K562 (cell line): ENCODE results near the gene KBTBD4. TPM values are rescaled to one million over a fixed set of nuclear protein-coding genes. Genes with fewer than 3 reads are reported as not detected.

Experiments used
- DACH1 ChIP-seq: fragments of 450-650 bp; IDR thresholded peaks from 2 replicates; pipeline ENCODE4 v1.6.1; 2018; ENCODE audit not compliant: partially characterized antibody
- DPF2 ChIP-seq: fragments of 450-650 bp; IDR thresholded peaks from 2 replicates; pipeline ENCODE4 v1.6.1; 2016
- FOS ChIP-seq: IDR thresholded peaks from 3 replicates; pipeline ENCODE4 v1.6.1; 2011; ENCODE audit not compliant: insufficient read length; ENCODE audit errors: extremely low read depth
- FOXK2 ChIP-seq, 2 experiments: fragments of 450-650 bp; IDR thresholded peaks in 1 of 2; conservative IDR thresholded peaks in 1 of 2; 2 replicates each; pipeline ENCODE4 v1.6.1; 2016; ENCODE audit warnings: low read depth in 2 of 2, mild to moderate bottlenecking in 1 of 2
- HDGF ChIP-seq: fragments of 450-650 bp; IDR thresholded peaks from 2 replicates; pipeline ENCODE4 v1.6.1; 2016
- HMGXB4 ChIP-seq: sonication (generic); formaldehyde crosslinking; IDR thresholded peaks from 2 replicates; pipeline ENCODE4 v1.8.1; 2023; ENCODE audit warnings: mild to moderate bottlenecking, missing genetic modification reagents
- LEF1 ChIP-seq: fragments of 450-650 bp; IDR thresholded peaks from 2 replicates; pipeline ENCODE4 v1.6.1; 2016; ENCODE audit warnings: mild to moderate bottlenecking
- MNT ChIP-seq, 2 experiments: fragments of 450-650 bp; conservative IDR thresholded peaks; 2 replicates each; pipeline ENCODE4 v1.6.1; 2017; ENCODE audit warnings: mild to moderate bottlenecking in 2 of 2, moderate library complexity in 2 of 2
- MYC ChIP-seq, 2 experiments: fragments of 250-450 bp in 1 of 2; sonication (Bioruptor Pico) in 1 of 2; IDR thresholded peaks; 2 replicates each; pipeline versions ENCODE4 v1.5.1 to v1.6.1; 2012 to 2021; ENCODE audit warnings: low read depth in 2 of 2, borderline replicate concordance in 1 of 2, improper control_type of control experiment in 1 of 2, low read length in 1 of 2, mild to moderate bottlenecking in 1 of 2, moderate library complexity in 1 of 2
- TOE1 ChIP-seq, 2 experiments: fragments of 450-650 bp in 1 of 2; sonication (generic) in 1 of 2; formaldehyde crosslinking in 1 of 2; IDR thresholded peaks; 2 replicates each; pipeline versions ENCODE4 v1.7.1 to v1.8.0; 2016 to 2022; ENCODE audit warnings: borderline replicate concordance in 2 of 2, mild to moderate bottlenecking in 2 of 2, antibody characterized with exemption in 1 of 2, inconsistent platforms in 1 of 2, low read depth in 1 of 2, missing genetic modification reagents in 1 of 2, moderate library complexity in 1 of 2
- polyA plus RNA-seq, 8 experiments: library from polyadenylated mRNA; depleted of rRNA in 4 of 8; stranded (reverse) in 5 of 8; unstranded in 3 of 8; fragments of >200 nt; fragmentation: Nextera tagmentation in 2 of 8; fragmentation: Illumina TruSeq in 1 of 8; extraction: Ambion mirVana in 2 of 8; extraction: Trizol in 1 of 8; gene quantifications; 2 replicates each; pipeline versions ENCODE4 v1.2.1 to v1.2.3, GENCODE V29; 2011 to 2014; ENCODE audit warnings: inconsistent platforms in 1 of 8, missing spikeins in 1 of 8
- small RNA-seq: library from RNA; depleted of rRNA; stranded (forward); fragments of <200 nt; gene quantifications from one replicate; pipeline ENCODE3, GENCODE V24; 2014
- total RNA-seq, 7 experiments: library from RNA; depleted of rRNA in 6 of 7; stranded (reverse); fragments of >200 nt in 6 of 7; fragmentation: Illumina TruSeq in 2 of 7; extraction: Trizol in 2 of 7; gene quantifications; 2 replicates each; pipeline versions ENCODE4 v1.2.1 to v1.2.3, GENCODE V29; 2011 to 2021; ENCODE audit warnings: low replicate concordance in 1 of 7

The KBTBD4 gene
- total and polyA plus RNA-seq, 9 of the 15 experiments (the other 6 are each of a cell fraction or from before 2014, with no cell fraction given) = 7.0 to 33.9 (median 13.3) TPM

- TF ChIP-seq MNT (conservative IDR thresholded peaks at IDR 0.05) = peak in 1 of 2 experiments; percentile 70; a peak in 2 of 4 replicates
- 0 out of 2 replicates have a peak, but pooled peaks have one; percentile 53 for TF ChIP-seq MYC (IDR thresholded peaks at IDR 0.05; ENCODE audit: low read depth, low read length)
- no peak for TF ChIP-seq MYC (CRISPR knock-in tag; IDR thresholded peaks at IDR 0.05; ENCODE audit: borderline replicate concordance, low read depth)
- no peak for TF ChIP-seq HMGXB4 (CRISPR knock-in tag)
- peak; percentile 29 to 53; a peak in 3 of 4 replicates for TF ChIP-seq FOXK2 (conservative IDR thresholded peaks at IDR 0.05 in 1 of 2, IDR thresholded peaks at IDR 0.05 in 1 of 2; ENCODE audit: low read depth in 2 of 2)
- peak; percentile 65 for TF ChIP-seq DACH1
- 0 out of 2 replicates have a peak, but pooled peaks have one; percentile 45 for TF ChIP-seq HDGF
- peak; percentile 66 for TF ChIP-seq FOS
- TF ChIP-seq TOE1 (IDR thresholded peaks at IDR 0.05; ENCODE audit: borderline replicate concordance) = 0 out of 2 replicates have a peak, but pooled peaks have one; percentile 22
- no peak for TF ChIP-seq TOE1 (CRISPR knock-in tag; IDR thresholded peaks at IDR 0.05; ENCODE audit: borderline replicate concordance, low read depth)
- TF ChIP-seq LEF1 = peak; percentile 63; the same call in 1 of the 2 replicates
- peak; percentile 90 for TF ChIP-seq DPF2
Measured at GRCh38 chr11:47523490-47524225, 55.1 kb downstream of the KBTBD4 start (continued).

Small RNA genes within 50 kb of the gene (small RNA-seq; reads per million reads assigned to genes)
- gene RN7SL652P (not detected), gene RNU5E-10P (not detected)

Other genes starting within 250 kb of the KBTBD4 start
Only the 7 nearest of the 13 such genes appear.
- not detected in 2 replicates for gene RAPSN, start 129.8 kb downstream of the KBTBD4 start, total RNA-seq (2014; rRNA removed)
- gene RAPSN, start 129.8 kb downstream of the KBTBD4 start, total RNA-seq (2014; rRNA removed; fragmentation: Illumina TruSeq; extraction: Trizol) = not detected in 2 replicates
- gene RAPSN, start 129.8 kb downstream of the KBTBD4 start, total RNA-seq (2015; rRNA removed; fragmentation: Illumina TruSeq; extraction: Trizol) = 0.11 TPM in 1 of 2 replicates, not detected in the other
- gene RAPSN, start 129.8 kb downstream of the KBTBD4 start, total RNA-seq (2021) = 0.13 TPM in 1 of 2 replicates, not detected in the other
- 0.06 TPM in 1 of 2 replicates, not detected in the other for gene RAPSN, start 129.8 kb downstream of the KBTBD4 start, polyA plus RNA-seq (2011; rRNA removed)
- gene RAPSN, start 129.8 kb downstream of the KBTBD4 start, polyA plus RNA-seq (2014; fragmentation: Illumina TruSeq; extraction: Trizol) = not detected in 2 replicates
- gene RAPSN, start 129.8 kb downstream of the KBTBD4 start, polyA plus RNA-seq (2014; fragmentation: Nextera tagmentation; extraction: Ambion mirVana) = not detected
- gene RAPSN, start 129.8 kb downstream of the KBTBD4 start, polyA plus RNA-seq (2014; rRNA removed) = not detected in 2 replicates
- gene CELF1, start 25.8 kb downstream of the KBTBD4 start, total RNA-seq (2014; rRNA removed) = 59.2 and 63.9 TPM in 2 replicates
- 77.4 and 79.1 TPM in 2 replicates for gene CELF1, start 25.8 kb downstream of the KBTBD4 start, total RNA-seq (2014; rRNA removed; fragmentation: Illumina TruSeq; extraction: Trizol)
- gene CELF1, start 25.8 kb downstream of the KBTBD4 start, total RNA-seq (2015; rRNA removed; fragmentation: Illumina TruSeq; extraction: Trizol) = 65.1 and 71.4 TPM in 2 replicates
- gene CELF1, start 25.8 kb downstream of the KBTBD4 start, total RNA-seq (2021) = 102 and 111 TPM in 2 replicates
- gene CELF1, start 25.8 kb downstream of the KBTBD4 start, polyA plus RNA-seq (2011; rRNA removed) = 124 and 142 TPM in 2 replicates
- 75.0 and 81.6 TPM in 2 replicates for gene CELF1, start 25.8 kb downstream of the KBTBD4 start, polyA plus RNA-seq (2014; fragmentation: Illumina TruSeq; extraction: Trizol)
- 10 to 100 TPM; 11.3 to 21.6 TPM for gene CELF1, start 25.8 kb downstream of the KBTBD4 start, polyA plus RNA-seq (2014; fragmentation: Nextera tagmentation; extraction: Ambion mirVana)
- 82.8 and 88.9 TPM in 2 replicates for gene CELF1, start 25.8 kb downstream of the KBTBD4 start, polyA plus RNA-seq (2014; rRNA removed)
- 140 and 146 TPM in 2 replicates for gene PTPMT1, start 13.4 kb downstream of the KBTBD4 start, total RNA-seq (2014; rRNA removed)
- gene PTPMT1, start 13.4 kb downstream of the KBTBD4 start, total RNA-seq (2014; rRNA removed; fragmentation: Illumina TruSeq; extraction: Trizol) = 59.3 and 60.4 TPM in 2 replicates
- gene PTPMT1, start 13.4 kb downstream of the KBTBD4 start, total RNA-seq (2015; rRNA removed; fragmentation: Illumina TruSeq; extraction: Trizol) = 61.2 and 65.3 TPM in 2 replicates
- gene PTPMT1, start 13.4 kb downstream of the KBTBD4 start, total RNA-seq (2021) = 67.2 and 83.6 TPM in 2 replicates
- gene PTPMT1, start 13.4 kb downstream of the KBTBD4 start, polyA plus RNA-seq (2011; rRNA removed) = 69.8 and 80.0 TPM in 2 replicates
- 66.6 and 73.1 TPM in 2 replicates for gene PTPMT1, start 13.4 kb downstream of the KBTBD4 start, polyA plus RNA-seq (2014; fragmentation: Illumina TruSeq; extraction: Trizol)
- 10 to 100 TPM; 10.4 to 16.5 TPM for gene PTPMT1, start 13.4 kb downstream of the KBTBD4 start, polyA plus RNA-seq (2014; fragmentation: Nextera tagmentation; extraction: Ambion mirVana)
- 109 and 144 TPM in 2 replicates for gene PTPMT1, start 13.4 kb downstream of the KBTBD4 start, polyA plus RNA-seq (2014; rRNA removed)
- gene NDUFS3, start 104 bp upstream of the KBTBD4 start, total RNA-seq (2014; rRNA removed) = 203 and 207 TPM in 2 replicates
- gene NDUFS3, start 104 bp upstream of the KBTBD4 start, total RNA-seq (2014; rRNA removed; fragmentation: Illumina TruSeq; extraction: Trizol) = 191 and 192 TPM in 2 replicates
- gene NDUFS3, start 104 bp upstream of the KBTBD4 start, total RNA-seq (2015; rRNA removed; fragmentation: Illumina TruSeq; extraction: Trizol) = 190 and 191 TPM in 2 replicates
- 229 and 238 TPM in 2 replicates for gene NDUFS3, start 104 bp upstream of the KBTBD4 start, total RNA-seq (2021)
- gene NDUFS3, start 104 bp upstream of the KBTBD4 start, polyA plus RNA-seq (2011; rRNA removed) = 302 and 343 TPM in 2 replicates
- 194 and 197 TPM in 2 replicates for gene NDUFS3, start 104 bp upstream of the KBTBD4 start, polyA plus RNA-seq (2014; fragmentation: Illumina TruSeq; extraction: Trizol)
- 10 to 100 TPM; 38.7 to 82.3 TPM for gene NDUFS3, start 104 bp upstream of the KBTBD4 start, polyA plus RNA-seq (2014; fragmentation: Nextera tagmentation; extraction: Ambion mirVana)
- gene NDUFS3, start 104 bp upstream of the KBTBD4 start, polyA plus RNA-seq (2014; rRNA removed) = 341 and 353 TPM in 2 replicates
- gene FAM180B, start 7.7 kb upstream of the KBTBD4 start, total RNA-seq (2014; rRNA removed) = 0.14 TPM in 1 of 2 replicates, not detected in the other
- not detected in 2 replicates for gene FAM180B, start 7.7 kb upstream of the KBTBD4 start, total RNA-seq (2014; rRNA removed; fragmentation: Illumina TruSeq; extraction: Trizol)
- gene FAM180B, start 7.7 kb upstream of the KBTBD4 start, total RNA-seq (2015; rRNA removed; fragmentation: Illumina TruSeq; extraction: Trizol) = not detected in 2 replicates
- gene FAM180B, start 7.7 kb upstream of the KBTBD4 start, total RNA-seq (2021) = not detected in 2 replicates
- gene FAM180B, start 7.7 kb upstream of the KBTBD4 start, polyA plus RNA-seq (2011; rRNA removed) = not detected in 2 replicates
- not detected in 2 replicates for gene FAM180B, start 7.7 kb upstream of the KBTBD4 start, polyA plus RNA-seq (2014; fragmentation: Illumina TruSeq; extraction: Trizol)
- not detected for gene FAM180B, start 7.7 kb upstream of the KBTBD4 start, polyA plus RNA-seq (2014; fragmentation: Nextera tagmentation; extraction: Ambion mirVana)
- 0.05 TPM in 1 of 2 replicates, not detected in the other for gene FAM180B, start 7.7 kb upstream of the KBTBD4 start, polyA plus RNA-seq (2014; rRNA removed)
- gene C1QTNF4, start 15.4 kb upstream of the KBTBD4 start, total RNA-seq (2014; rRNA removed) = not detected in 2 replicates
- not detected in 2 replicates for gene C1QTNF4, start 15.4 kb upstream of the KBTBD4 start, total RNA-seq (2014; rRNA removed; fragmentation: Illumina TruSeq; extraction: Trizol)
- gene C1QTNF4, start 15.4 kb upstream of the KBTBD4 start, total RNA-seq (2015; rRNA removed; fragmentation: Illumina TruSeq; extraction: Trizol) = not detected in 2 replicates
- not detected in 2 replicates for gene C1QTNF4, start 15.4 kb upstream of the KBTBD4 start, total RNA-seq (2021)
- gene C1QTNF4, start 15.4 kb upstream of the KBTBD4 start, polyA plus RNA-seq (2011; rRNA removed) = not detected in 2 replicates
- not detected in 2 replicates for gene C1QTNF4, start 15.4 kb upstream of the KBTBD4 start, polyA plus RNA-seq (2014; fragmentation: Illumina TruSeq; extraction: Trizol)
- gene C1QTNF4, start 15.4 kb upstream of the KBTBD4 start, polyA plus RNA-seq (2014; fragmentation: Nextera tagmentation; extraction: Ambion mirVana) = not detected
- gene C1QTNF4, start 15.4 kb upstream of the KBTBD4 start, polyA plus RNA-seq (2014; rRNA removed) = not detected in 2 replicates
- 95.4 and 124 TPM in 2 replicates for gene MTCH2, start 63.6 kb upstream of the KBTBD4 start, total RNA-seq (2014; rRNA removed)
- gene MTCH2, start 63.6 kb upstream of the KBTBD4 start, total RNA-seq (2014; rRNA removed; fragmentation: Illumina TruSeq; extraction: Trizol) = 245 and 293 TPM in 2 replicates
- gene MTCH2, start 63.6 kb upstream of the KBTBD4 start, total RNA-seq (2015; rRNA removed; fragmentation: Illumina TruSeq; extraction: Trizol) = 154 and 162 TPM in 2 replicates
- gene MTCH2, start 63.6 kb upstream of the KBTBD4 start, total RNA-seq (2021) = 266 and 273 TPM in 2 replicates
- 125 and 198 TPM in 2 replicates for gene MTCH2, start 63.6 kb upstream of the KBTBD4 start, polyA plus RNA-seq (2011; rRNA removed)
- 194 and 219 TPM in 2 replicates for gene MTCH2, start 63.6 kb upstream of the KBTBD4 start, polyA plus RNA-seq (2014; fragmentation: Illumina TruSeq; extraction: Trizol)
- 100 to 1,000 TPM; 607 to 620 TPM for gene MTCH2, start 63.6 kb upstream of the KBTBD4 start, polyA plus RNA-seq (2014; fragmentation: Nextera tagmentation; extraction: Ambion mirVana)
- gene MTCH2, start 63.6 kb upstream of the KBTBD4 start, polyA plus RNA-seq (2014; rRNA removed) = 117 and 134 TPM in 2 replicates